HG03025 (cell line): ENCODE measurements around the gene CCDC57.

Experiments used
- ATAC-seq: cut with Tn5 transposase; IDR thresholded peaks from one replicate; pipeline ENCODE4 v1.9.1; 2021; ENCODE audit warnings: mild to moderate bottlenecking, moderate library complexity; ENCODE audit not compliant: unreplicated experiment, low FRiP score

The CCDC57 gene

GRCh38 chr17:82076018-82076784, 136.4 kb downstream of the CCDC57 start:
- no peak for ATAC-seq

DNA sequence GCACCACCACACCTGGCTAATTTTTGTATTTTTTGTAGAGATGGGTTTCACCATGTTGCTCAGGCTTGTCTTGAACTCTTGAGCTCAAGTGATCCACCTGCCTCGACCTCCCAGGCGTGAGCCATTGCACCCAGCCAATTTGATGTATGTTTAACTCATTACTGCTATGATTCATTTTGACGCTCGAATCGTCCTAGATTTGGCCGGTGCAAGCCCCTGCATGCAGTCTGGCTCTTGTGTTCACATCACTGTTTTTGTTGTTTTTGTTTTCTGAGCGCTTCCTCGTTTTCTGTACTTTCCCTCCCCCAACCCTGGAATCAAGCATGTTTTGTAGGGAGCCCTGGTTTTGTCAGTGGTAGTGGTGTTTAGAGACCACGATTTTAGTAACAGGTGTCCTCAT, 139.2 kb downstream of the CCDC57 start:
- ATAC-seq: no peak

- ATAC-seq: no peak
Observed at GRCh38 chr17:82072827-82073226, 139.8 kb downstream of the CCDC57 start.

- ATAC-seq: no peak
Observed at GRCh38 chr17:82070611-82071010, 142.0 kb downstream of the CCDC57 start.

GRCh38 chr17:82065638-82066303, 146.9 kb downstream of the CCDC57 start, which contains the start of gene DUS1L:
TSS of gene DUS1L (minus strand) at chr17:82065804. CDS start at chr17:82065059, 745 bp downstream.
- ATAC-seq: peak; percentile 55

DNA sequence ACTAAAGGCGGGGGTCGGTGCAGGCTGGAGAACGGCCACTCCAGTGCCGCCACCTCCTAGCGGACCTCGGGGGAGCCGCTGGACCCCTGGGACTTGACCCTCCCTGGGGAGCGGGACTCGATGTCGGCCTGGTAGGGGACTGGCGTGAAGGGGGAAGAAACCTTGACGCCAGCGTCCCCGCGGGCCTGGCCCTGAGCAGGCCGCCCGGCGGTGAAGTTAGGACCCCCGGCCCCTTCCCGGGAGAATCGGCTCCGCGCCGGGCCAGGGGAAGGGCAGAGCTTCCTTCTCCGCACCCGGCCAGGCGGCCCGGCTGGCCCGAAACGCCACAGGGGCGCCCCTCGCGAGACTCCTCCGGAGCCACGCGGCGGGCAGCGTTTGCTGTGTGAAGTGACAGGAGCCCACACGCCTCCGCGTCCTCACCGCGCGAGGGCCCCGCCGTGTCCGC, 147.4 kb downstream of the CCDC57 start:
- ATAC-seq: peak; percentile 15

GRCh38 chr17:82064433-82065192, 148.0 kb downstream of the CCDC57 start:
- ATAC-seq: no peak

GRCh38 chr17:82063424-82064415, 148.9 kb downstream of the CCDC57 start:
- no peak for ATAC-seq

- ATAC-seq: no peak
Observed at GRCh38 chr17:82062984-82063368, 149.7 kb downstream of the CCDC57 start.

DNA sequence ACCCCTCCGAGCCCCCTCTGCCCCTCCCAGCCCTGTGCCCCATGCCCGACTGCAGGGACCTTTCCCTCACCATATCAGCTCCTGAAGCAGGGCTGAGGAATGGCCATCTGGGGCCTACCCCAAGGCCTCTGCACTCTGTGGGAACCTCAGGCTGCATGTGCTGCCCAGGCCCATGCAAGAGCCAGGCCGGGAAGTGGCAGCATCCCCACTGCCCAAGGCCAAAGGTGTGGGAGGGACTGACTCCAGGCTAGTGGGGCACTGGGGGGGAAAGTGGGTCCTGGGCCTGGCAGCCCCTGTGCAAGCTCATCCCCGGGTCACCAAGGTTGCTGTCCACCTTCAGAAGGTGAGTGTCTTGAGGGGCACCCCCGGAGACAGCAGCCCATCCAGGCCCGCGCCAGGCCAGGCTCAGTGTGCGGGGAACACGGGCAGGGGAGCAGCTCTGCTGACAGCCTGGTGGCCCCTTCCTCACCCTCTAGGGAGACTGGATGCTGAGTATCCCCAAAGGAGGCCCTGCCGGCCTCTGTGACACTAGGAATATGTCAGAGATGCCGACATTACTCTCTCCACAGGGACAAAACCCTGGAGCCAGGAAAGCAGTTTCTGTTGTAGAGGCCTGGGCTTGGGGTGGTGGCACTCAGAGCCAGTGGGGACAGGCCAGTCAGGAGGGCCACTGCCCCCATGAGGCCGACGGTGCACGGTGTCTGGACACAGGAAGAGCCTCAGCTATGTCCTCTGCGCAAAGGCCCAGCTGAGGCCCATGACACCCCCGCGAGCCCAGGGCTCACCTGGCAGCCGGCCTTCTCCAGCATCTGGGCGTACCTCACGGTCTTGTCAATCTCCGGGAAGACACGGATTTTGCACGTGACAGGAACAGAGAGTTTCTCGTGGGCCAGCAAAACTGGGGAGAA, 150.3 kb downstream of the CCDC57 start:
- ATAC-seq: no peak

GRCh38 chr17:82061047-82061925, 151.4 kb downstream of the CCDC57 start:
- ATAC-seq: no peak

- ATAC-seq: no peak
Observed at GRCh38 chr17:82060614-82061013, 152.0 kb downstream of the CCDC57 start.

- ATAC-seq: no peak
Observed at GRCh38 chr17:82060001-82060380, 152.7 kb downstream of the CCDC57 start.

DNA sequence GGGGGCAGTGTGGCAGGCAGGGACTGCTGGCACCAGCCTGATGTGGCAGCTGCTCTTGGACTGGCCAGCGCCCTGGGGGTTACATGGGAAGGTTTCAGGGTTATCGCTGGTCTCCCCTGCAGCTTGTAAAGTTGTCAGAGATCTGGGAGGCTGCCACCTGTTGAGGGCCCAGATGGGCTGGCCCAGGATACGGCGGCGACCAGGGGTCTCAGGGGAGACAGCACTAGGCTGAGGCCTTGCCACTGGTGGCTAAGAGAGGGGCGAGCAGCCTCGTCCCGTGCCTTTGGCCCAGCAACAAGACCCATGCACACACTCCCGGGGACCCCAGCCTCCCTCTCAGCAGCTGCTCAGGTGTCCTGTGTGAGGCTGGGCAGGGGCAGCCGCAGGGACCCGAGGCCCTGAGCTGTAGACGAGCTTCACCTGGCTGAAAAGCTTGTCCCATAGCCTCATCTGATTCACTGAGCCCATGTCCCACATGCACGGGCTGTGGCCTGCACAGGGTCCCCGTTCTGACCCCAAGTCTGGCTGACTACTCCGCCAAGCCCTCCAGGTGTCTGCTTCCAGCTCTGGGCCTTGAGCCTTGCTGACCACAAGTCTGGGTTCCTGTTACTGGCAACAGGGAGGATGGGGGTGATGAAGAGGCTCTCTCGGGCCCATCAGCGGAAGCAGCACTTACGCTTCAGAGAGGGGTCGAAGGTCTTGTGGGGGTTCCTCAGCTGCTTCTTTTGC, 153.2 kb downstream of the CCDC57 start:
- ATAC-seq: no peak

DNA sequence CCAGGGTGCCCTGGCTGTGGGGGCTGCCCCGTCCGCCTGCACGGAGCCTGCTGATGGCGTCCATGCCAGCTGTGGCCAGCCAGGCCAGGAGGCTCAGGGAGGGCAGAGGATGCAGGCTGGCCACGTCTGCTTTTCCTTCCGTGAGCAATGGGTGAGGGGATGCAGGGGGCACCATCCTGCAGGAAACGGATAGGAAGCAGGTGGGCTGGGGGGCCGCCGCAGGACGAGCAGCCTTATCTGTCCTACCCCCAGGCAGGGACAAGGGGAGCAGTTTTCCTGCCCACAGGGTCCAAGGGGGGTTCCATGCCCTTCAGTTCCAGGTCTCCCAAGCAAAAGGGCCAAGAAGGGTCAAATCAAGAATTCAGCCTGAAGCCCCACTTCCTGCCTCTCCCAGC, 153.8 kb downstream of the CCDC57 start:
- ATAC-seq: no peak

DNA sequence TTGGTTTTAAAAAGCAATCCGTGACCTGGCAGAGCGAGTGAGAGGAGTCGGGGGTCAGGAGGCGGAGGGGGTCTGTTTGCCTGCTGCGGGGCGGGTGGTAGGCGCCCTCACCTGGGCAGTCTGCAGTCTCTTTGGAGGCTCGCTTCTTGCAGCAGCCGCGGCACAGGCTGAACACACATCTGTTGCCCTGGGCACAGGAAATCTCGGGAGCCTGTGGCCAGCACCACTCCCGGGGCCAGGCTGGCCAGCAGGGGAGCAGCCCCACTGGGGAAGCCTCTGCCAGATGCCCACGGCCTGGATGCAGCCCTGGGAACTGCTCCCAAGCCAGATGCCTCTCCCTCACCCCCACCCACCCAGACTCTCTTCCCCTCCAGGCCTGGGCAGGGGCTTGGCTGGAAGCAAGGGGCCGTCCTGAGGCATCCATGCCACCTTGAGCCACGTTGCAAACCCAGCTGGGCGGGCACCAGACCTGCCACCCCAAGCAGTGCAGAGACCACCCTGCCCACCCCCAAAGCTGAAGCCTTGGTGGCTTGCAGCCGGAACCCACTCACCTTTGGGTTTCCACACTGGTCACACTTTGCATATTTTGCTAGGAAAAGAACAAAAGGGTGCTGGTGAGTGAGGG, 154.3 kb downstream of the CCDC57 start:
- ATAC-seq: no peak
